Tibial nerve (tissue), 3 donors: Measurements from ENCODE around the gene LLPH.

Experiments
- CTCF ChIP-seq, 5 experiments: fragments of 200-600 bp in 3 of 5; fragments of 450-650 bp in 2 of 5; sonication (generic) in 3 of 5; IDR thresholded peaks; one replicate each; pipeline ENCODE4 v1.5.1; 2016 to 2019; ENCODE audit warnings: antibody characterized with exemption in 5 of 5, mild to moderate bottlenecking in 3 of 5, moderate library complexity in 2 of 5
- POLR2A ChIP-seq, 2 donors: fragments of 450-650 bp; IDR thresholded peaks; one replicate each; pipeline ENCODE4 v1.6.1; 2017; ENCODE audit warnings: antibody characterized with exemption in 2 of 2, mild to moderate bottlenecking in 2 of 2, moderate library complexity in 2 of 2

GRCh38 chr12:66072135-66072534 is 58.4 kb downstream of the LLPH start:
- TF ChIP-seq CTCF (IDR thresholded peaks at IDR 0.05) = no peak
- no peak for TF ChIP-seq POLR2A (IDR thresholded peaks at IDR 0.05)
